Measurements from ENCODE around the gene SPAAR. TPM values are rescaled to one million over a fixed set of nuclear protein-coding genes. Genes with fewer than 3 reads are reported as not detected.

Gene SPAAR
- total and polyA plus RNA-seq, 2 experiments from 2014 or later = 0.09 to 0.15 TPM

GRCh38 chr9:35948901-35949318 is 39.6 kb downstream of the SPAAR start:
- H3K9me3 ChIP-seq (ENCODE audit: low read depth) = no peaks in the 10 kb centered on the region
- peaks cover 31% of the 10 kb centered on the region for H3K27me3 ChIP-seq
- no peaks in the 10 kb centered on the region for H3K36me3 ChIP-seq
- no peak overlapping the region for H3K4me3 ChIP-seq
- H3K4me1 ChIP-seq (ENCODE audit: low read depth) = no peaks in the 10 kb centered on the region
- H3K27ac ChIP-seq = no peak overlapping the region
- DNase-seq (ENCODE audit: low read depth in 1 of 2, low spot score in 1 of 2) = peak; percentile 11 to 19
- TF ChIP-seq CTCF (IDR thresholded peaks at IDR 0.05; ENCODE audit: low read depth, low read length) = no peak

- DNase-seq (ENCODE audit: low read depth in 1 of 2, low spot score in 1 of 2) = peak in 1 of 2 donors; percentile 72
- Histone ChIP-seq H3K36me3 (no peaks in the 10 kb centered on the region), H3K4me3 (no peak overlapping the region), H3K9me3 (ENCODE audit: low read depth) (no peaks in the 10 kb centered on the region), H3K27me3 (peaks cover 33% of the 10 kb centered on the region), H3K4me1 (ENCODE audit: low read depth) (no peaks in the 10 kb centered on the region), H3K27ac (no peak overlapping the region)
- no peak for TF ChIP-seq CTCF (IDR thresholded peaks at IDR 0.05; ENCODE audit: low read depth, low read length)
Measured at GRCh38 chr9:35951736-35952135, 42.4 kb downstream of the SPAAR start.

GRCh38 chr9:35952526-35953191 is 43.4 kb downstream of the SPAAR start:
- no peaks in the 10 kb centered on the region for H3K9me3 ChIP-seq (ENCODE audit: low read depth)
- peaks cover 39% of the 10 kb centered on the region for H3K27me3 ChIP-seq
- H3K27ac ChIP-seq = no peak overlapping the region
- no peaks in the 10 kb centered on the region for H3K36me3 ChIP-seq
- DNase-seq (ENCODE audit: low read depth in 1 of 2, low spot score in 1 of 2) = no peak
- H3K4me3 ChIP-seq = no peak overlapping the region
- H3K4me1 ChIP-seq (ENCODE audit: low read depth) = no peaks in the 10 kb centered on the region
- TF ChIP-seq CTCF (IDR thresholded peaks at IDR 0.05; ENCODE audit: low read depth, low read length) = no peak

GRCh38 chr9:35954942-35955546 is 45.8 kb downstream of the SPAAR start:
- Histone ChIP-seq H3K27ac (no peak overlapping the region), H3K4me3 (no peak overlapping the region), H3K27me3 (peaks cover 60% of the 10 kb centered on the region), H3K4me1 (ENCODE audit: low read depth) (no peaks in the 10 kb centered on the region), H3K9me3 (ENCODE audit: low read depth) (no peaks in the 10 kb centered on the region), H3K36me3 (no peaks in the 10 kb centered on the region)
- peak; percentile 75 to 89 for DNase-seq (ENCODE audit: low read depth in 1 of 2, low spot score in 1 of 2)
- peak; percentile 84 for TF ChIP-seq CTCF (IDR thresholded peaks at IDR 0.05; ENCODE audit: low read depth, low read length)

GRCh38 chr9:35956651-35957050 is 47.4 kb downstream of the SPAAR start:
- Histone ChIP-seq H3K4me3 (no peak overlapping the region), H3K27ac (no peak overlapping the region), H3K36me3 (no peaks in the 10 kb centered on the region), H3K9me3 (ENCODE audit: low read depth) (no peaks in the 10 kb centered on the region), H3K27me3 (peaks cover 61% of the 10 kb centered on the region), H3K4me1 (ENCODE audit: low read depth) (no peaks in the 10 kb centered on the region)
- DNase-seq (ENCODE audit: low read depth in 1 of 2, low spot score in 1 of 2) = no peak
- no peak for TF ChIP-seq CTCF (IDR thresholded peaks at IDR 0.05; ENCODE audit: low read depth, low read length)
